Measurements from ENCODE around the gene JUND. TPM values are rescaled to one million over a fixed set of nuclear protein-coding genes. Genes with fewer than 3 reads are reported as not detected.

JUND gene
- total and polyA plus RNA-seq, 2 of the 4 experiments (the other 2 are of a cell fraction): 14.2 to 77.2 TPM

DNA sequence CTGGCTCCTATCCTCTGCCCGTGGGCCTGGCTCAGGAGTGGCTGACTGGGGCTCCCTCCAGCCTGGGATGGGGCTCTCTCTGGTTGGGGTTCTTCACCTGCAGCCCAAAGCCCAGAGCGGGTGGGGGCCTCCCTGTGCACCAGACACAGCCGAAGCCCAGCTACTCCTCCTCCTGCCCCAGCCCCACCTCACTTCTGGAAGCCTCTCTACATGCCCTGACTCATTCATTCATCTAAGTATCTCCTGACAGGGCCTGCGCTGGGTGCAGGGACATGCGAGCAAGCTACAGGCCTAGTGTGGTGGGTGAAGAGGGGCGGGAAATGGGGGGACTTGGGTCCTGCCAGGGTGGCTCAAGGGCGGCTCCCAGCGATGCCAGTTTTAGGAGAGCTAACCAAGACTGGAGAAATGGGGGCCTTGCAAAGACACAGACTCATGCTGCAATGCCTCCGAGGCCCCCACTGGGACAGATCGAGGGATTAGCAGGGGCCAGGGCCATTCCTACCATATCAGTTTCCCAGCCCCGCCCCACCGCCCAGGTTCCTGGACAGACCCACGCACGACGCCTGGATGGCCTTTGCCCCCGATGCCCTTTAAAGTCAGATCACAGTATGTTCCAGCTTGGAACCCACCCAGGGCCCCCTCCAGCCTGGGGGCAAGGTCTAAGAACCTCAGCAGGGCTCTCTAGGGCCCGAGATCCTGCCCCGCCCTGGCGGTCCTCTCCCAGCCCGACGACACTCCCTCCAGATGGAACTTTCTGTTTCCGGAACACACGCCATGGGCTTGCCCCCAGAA is 28.9 kb upstream of the JUND start:
- Histone ChIP-seq H3K36me3 (ENCODE audit: control insufficient read depth, insufficient read depth, low read length) (peaks cover 36% of the 10 kb centered on the region), H3K27me3 (ENCODE audit: control insufficient read depth, insufficient read depth, low read length) (no peaks in the 10 kb centered on the region), H2AK9ac (replicated peaks; ENCODE audit: low read depth, low read length, poor library complexity) (no peak overlapping the region), H3K9me3 (ENCODE audit: control insufficient read depth, insufficient read depth, low read length) (no peaks in the 10 kb centered on the region), H3K9me1 (ENCODE audit: insufficient read depth, low read length) (0 out of 2 replicates have a peak, but pooled peaks cover 3% of the 10 kb centered on the region), H2BK15ac (ENCODE audit: low read depth, low read length) (no peak overlapping the region), H2BK5ac (ENCODE audit: low read depth, low read length, poor library complexity, severe bottlenecking) (no peak overlapping the region), H4K91ac (ENCODE audit: insufficient read depth, low read depth, low read length) (no peak overlapping the region), H2AK5ac (ENCODE audit: low read depth, low read length) (no peak overlapping the region), H2AFZ (replicated peaks; ENCODE audit: low read length, poor library complexity) (no peak overlapping the region), H3K4me2 (ENCODE audit: low read depth, low read length) (no peak overlapping the region), H3K18ac (ENCODE audit: low read depth, low read length) (no peak overlapping the region), H3K23ac (ENCODE audit: low read depth, low read length) (no peak overlapping the region), H3K9ac (ENCODE audit: low read depth, low read length) (no peak overlapping the region), H3K4me1 (ENCODE audit: control insufficient read depth, insufficient read depth, low read length) (peaks cover 6% of the 10 kb centered on the region; the same call in 1 of the 2 replicates), H3K4ac (ENCODE audit: low read depth, low read length) (no peak overlapping the region), H3K27ac (ENCODE audit: insufficient read depth, low read length) (no peak overlapping the region), H4K8ac (ENCODE audit: low read depth in 2 of 2, low read length in 2 of 2) (no peak overlapping the region), H2BK120ac (ENCODE audit: low read depth, low read length) (no peak overlapping the region), H2BK20ac (ENCODE audit: low read depth, low read length) (no peak overlapping the region), H4K5ac (ENCODE audit: low read depth, low read length) (no peak overlapping the region), H3K14ac (replicated peaks; ENCODE audit: low read depth, low read length) (no peak overlapping the region), H3K79me1 (ENCODE audit: low read depth in 1 of 2, low read length in 2 of 2) (peaks cover 8 to 40% of the 10 kb centered on the region in 2 experiments), H3K4me3 (ENCODE audit: insufficient read depth, low read depth, low read length) (no peak overlapping the region), H3K56ac (ENCODE audit: extremely low read depth, insufficient read depth, low read length) (no peak overlapping the region), H4K20me1 (ENCODE audit: insufficient read depth, low read length) (no peaks in the 10 kb centered on the region)
- dilution Hi-C loops (cut with HindIII; ENCODE audit: low sequenced_read_pairs, unreplicated experiment): no loop called here
- CTCF ChIA-PET: no interaction called here
- DNase-seq (no peak), ATAC-seq (ENCODE audit: low read depth) (no peak)
- TF ChIP-seq FOS (IDR thresholded peaks at IDR 0.05; ENCODE audit: low read depth, low read length) (no peak), CHD1 (IDR thresholded peaks at IDR 0.05; ENCODE audit: low read depth, low read length) (no peak), MAFK (IDR thresholded peaks at IDR 0.05; ENCODE audit: low read depth, low read length) (no peak), MAZ (IDR thresholded peaks at IDR 0.05; ENCODE audit: borderline replicate concordance, low read depth, low read length) (no peak), MXI1 (IDR thresholded peaks at IDR 0.05; ENCODE audit: borderline replicate concordance, low read depth, low read length) (no peak), RAD21 (IDR thresholded peaks at IDR 0.05; ENCODE audit: low read length) (no peak)
- TF ChIP-seq, protein P1, sequence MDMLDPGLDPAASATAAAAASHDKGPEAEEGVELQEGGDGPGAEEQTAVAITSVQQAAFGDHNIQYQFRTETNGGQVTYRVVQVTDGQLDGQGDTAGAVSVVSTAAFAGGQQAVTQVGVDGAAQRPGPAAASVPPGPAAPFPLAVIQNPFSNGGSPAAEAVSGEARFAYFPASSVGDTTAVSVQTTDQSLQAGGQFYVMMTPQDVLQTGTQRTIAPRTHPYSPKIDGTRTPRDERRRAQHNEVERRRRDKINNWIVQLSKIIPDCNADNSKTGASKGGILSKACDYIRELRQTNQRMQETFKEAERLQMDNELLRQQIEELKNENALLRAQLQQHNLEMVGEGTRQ (IDR thresholded peaks at IDR 0.05; ENCODE audit: low read depth, low read length): no peak
- WGBS, 2 experiments (ENCODE audit: extremely low coverage in 2 of 2, insufficient read length in 1 of 2): 87% methylated on average over 18 of the region's 23 CpGs; no CpG with 5 or more reads in 1 of the 2 experiments
- in situ Hi-C loops (cut with MboI; ENCODE audit: low sequenced_read_pairs): no loop called here
- no TSS peak for BruUV-seq (replicated peaks)
- POLR2A ChIA-PET (ENCODE audit: unreplicated experiment): no interaction called here
- intact Hi-C loops (cut with micrococcal nuclease): no loop called here
